ENCODE data around the gene SMYD1.

Gene SMYD1

DNA sequence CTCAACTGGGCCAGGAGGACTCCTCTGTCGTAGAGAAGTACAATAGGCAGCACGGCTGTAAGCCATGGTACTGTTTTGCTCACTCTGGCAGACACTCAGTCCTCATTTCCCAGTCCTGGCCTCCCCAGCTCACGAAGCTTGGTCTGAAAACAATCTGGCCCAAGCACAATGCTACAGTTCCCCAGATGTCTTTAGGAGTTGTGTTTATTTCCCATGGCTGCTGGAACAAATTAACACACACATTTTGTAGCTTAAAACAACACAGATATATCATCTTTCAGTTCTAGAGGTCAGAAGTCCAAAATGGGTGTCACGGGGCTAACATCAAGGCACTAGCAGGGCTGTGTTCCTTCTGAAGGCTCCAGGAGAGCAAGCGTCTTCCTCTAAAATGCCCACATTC is 47.3 kb downstream of the SMYD1 start:
- Histone ChIP-seq H3K4me1 (ENCODE audit: control insufficient read depth, insufficient read depth, low read length) (no peaks in the 10 kb centered on the region), H3K9me3 (ENCODE audit: control insufficient read depth, insufficient read depth, low read length) (no peaks in the 10 kb centered on the region), H3K9ac (ENCODE audit: low read depth, low read length) (no peak overlapping the region), H3K36me3 (ENCODE audit: control insufficient read depth, insufficient read depth, low read length) (no peaks in the 10 kb centered on the region), H3K4me3 (ENCODE audit: low read depth, low read length) (no peak overlapping the region), H3K27me3 (ENCODE audit: control insufficient read depth, insufficient read depth, low read length) (no peaks in the 10 kb centered on the region)

DNA sequence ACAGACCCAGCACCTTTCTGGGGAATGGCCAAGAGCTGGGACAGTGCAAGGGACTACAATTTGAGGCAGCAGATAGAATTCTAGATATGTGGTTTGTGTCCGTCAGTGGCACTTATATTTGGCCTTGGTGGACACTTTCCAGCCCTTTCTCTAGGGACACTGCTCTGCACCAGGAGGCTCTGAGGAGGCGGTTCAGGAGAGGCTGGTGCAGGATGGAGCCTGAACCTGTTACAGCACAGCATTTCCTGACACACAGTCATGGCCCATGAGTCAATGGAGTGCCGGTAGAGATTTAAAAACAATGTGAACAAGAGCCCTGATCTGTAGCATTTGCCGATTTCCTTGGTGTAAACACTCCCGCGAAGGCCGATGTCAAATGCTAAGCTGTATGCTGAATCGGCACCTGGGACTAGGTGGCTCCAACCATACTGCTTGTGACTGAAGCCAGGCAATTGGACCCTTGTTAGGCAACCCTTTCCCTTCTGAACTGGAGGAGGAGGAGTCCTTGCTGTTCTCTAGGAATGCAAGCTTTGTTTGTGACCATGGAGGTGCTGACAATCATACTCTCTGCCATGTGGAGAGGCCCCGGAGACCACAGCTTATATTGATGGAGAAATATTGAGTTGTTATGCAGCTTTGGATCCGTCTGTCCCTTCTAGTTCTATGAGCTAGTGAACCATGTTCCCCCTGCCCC is 48.3 kb downstream of the SMYD1 start:
- Histone ChIP-seq H3K36me3 (ENCODE audit: control insufficient read depth, insufficient read depth, low read length) (no peaks in the 10 kb centered on the region), H3K9ac (ENCODE audit: low read depth, low read length) (no peak overlapping the region), H3K27me3 (ENCODE audit: control insufficient read depth, insufficient read depth, low read length) (no peaks in the 10 kb centered on the region), H3K9me3 (ENCODE audit: control insufficient read depth, insufficient read depth, low read length) (no peaks in the 10 kb centered on the region), H3K4me3 (ENCODE audit: low read depth, low read length) (no peak overlapping the region), H3K4me1 (ENCODE audit: control insufficient read depth, insufficient read depth, low read length) (no peaks in the 10 kb centered on the region)

DNA sequence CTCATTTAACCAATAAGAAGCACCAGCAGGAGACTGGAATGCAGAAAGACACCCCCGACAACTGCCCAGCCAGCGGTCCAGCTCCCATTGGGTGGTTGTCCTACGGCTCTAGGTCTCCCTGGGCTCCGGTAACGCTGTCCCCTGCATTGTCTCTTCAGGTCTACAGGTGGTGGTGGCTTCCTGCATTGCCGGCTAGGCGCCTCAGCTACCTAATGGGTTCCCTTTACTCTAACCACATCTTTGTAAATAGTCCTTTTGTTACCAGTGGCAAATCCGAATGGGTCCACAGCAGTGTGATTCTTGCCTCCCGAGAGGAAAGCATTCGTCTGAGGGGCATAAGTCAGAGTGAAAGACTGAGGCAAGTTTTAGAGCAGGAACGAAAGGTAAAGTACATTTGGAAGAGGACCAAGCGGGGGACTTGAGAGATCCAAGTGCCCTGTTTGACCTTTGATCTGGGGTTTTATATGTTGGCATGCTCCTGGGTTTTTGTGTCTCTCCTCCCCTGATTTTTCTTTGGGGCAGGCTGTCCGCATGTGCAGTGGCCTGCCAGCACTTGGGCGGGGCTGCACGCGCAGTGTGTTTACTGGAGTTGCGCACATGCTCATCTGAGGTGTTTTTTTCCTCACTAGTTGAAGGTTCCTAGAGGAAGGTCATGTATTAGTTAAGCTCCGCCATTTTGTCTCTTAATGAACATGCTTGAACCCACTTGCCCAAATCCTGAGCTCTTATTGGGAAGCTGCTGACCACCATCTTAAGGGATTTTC is 49.2 kb downstream of the SMYD1 start:
- no peaks in the 10 kb centered on the region for H3K27me3 ChIP-seq (ENCODE audit: control insufficient read depth, insufficient read depth, low read length)
- no peaks in the 10 kb centered on the region for H3K36me3 ChIP-seq (ENCODE audit: control insufficient read depth, insufficient read depth, low read length)
- H3K9me3 ChIP-seq (ENCODE audit: control insufficient read depth, insufficient read depth, low read length) = no peaks in the 10 kb centered on the region
- H3K4me3 ChIP-seq (ENCODE audit: low read depth, low read length) = no peak overlapping the region
- no peaks in the 10 kb centered on the region for H3K4me1 ChIP-seq (ENCODE audit: control insufficient read depth, insufficient read depth, low read length)
- H3K9ac ChIP-seq (ENCODE audit: low read depth, low read length) = no peak overlapping the region

GRCh38 chr2:88117973-88118372 is 50.3 kb downstream of the SMYD1 start:
- Histone ChIP-seq H3K4me3 (ENCODE audit: low read depth, low read length) (no peak overlapping the region), H3K27me3 (ENCODE audit: control insufficient read depth, insufficient read depth, low read length) (no peaks in the 10 kb centered on the region), H3K4me1 (ENCODE audit: control insufficient read depth, insufficient read depth, low read length) (no peaks in the 10 kb centered on the region), H3K36me3 (ENCODE audit: control insufficient read depth, insufficient read depth, low read length) (no peaks in the 10 kb centered on the region), H3K9ac (ENCODE audit: low read depth, low read length) (no peak overlapping the region), H3K9me3 (ENCODE audit: control insufficient read depth, insufficient read depth, low read length) (no peaks in the 10 kb centered on the region)

- H3K27me3 ChIP-seq (ENCODE audit: control insufficient read depth, insufficient read depth, low read length) = no peaks in the 10 kb centered on the region
- no peaks in the 10 kb centered on the region for H3K4me1 ChIP-seq (ENCODE audit: control insufficient read depth, insufficient read depth, low read length)
- H3K9ac ChIP-seq (ENCODE audit: low read depth, low read length) = no peak overlapping the region
- H3K9me3 ChIP-seq (ENCODE audit: control insufficient read depth, insufficient read depth, low read length) = no peaks in the 10 kb centered on the region
- no peak overlapping the region for H3K4me3 ChIP-seq (ENCODE audit: low read depth, low read length)
- no peaks in the 10 kb centered on the region for H3K36me3 ChIP-seq (ENCODE audit: control insufficient read depth, insufficient read depth, low read length)
Measured at GRCh38 chr2:88121678-88122077, 54.1 kb downstream of the SMYD1 start.

DNA sequence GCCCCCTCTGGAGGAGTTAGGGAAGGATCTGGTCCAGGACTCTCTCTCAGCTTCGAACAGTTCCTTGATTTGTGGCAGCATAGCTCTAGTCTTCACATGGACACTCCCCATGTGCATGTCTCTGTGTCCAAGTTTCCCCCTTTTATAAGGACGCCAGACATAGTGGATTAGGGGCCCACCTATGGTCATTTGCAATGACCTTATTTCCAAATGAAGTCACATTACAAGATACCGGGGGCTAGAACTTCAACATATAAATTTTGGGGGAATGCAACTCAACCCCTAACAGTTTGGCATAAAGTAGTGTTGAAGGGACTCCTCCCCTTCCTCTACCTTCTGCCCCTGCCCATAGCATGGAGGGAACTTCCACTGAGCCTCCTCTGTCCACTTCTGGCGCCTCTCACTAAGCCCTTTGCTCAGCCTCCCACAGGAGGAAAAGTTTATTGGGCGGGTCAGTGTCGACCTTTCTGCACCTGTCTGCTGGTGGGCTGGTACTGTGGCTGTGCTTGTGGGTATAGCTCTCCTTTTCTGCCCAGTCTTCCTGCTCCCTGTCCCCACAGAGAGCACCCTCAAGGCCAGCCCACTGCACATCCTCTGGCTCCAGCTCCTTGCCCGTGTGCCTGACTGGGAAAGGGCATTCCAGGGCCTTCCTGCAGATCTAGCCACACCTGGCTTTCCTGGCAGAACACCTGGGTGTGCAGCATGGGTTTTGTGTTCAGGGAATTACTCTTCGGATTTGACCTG is 54.7 kb downstream of the SMYD1 start:
- Histone ChIP-seq H3K27me3 (ENCODE audit: control insufficient read depth, insufficient read depth, low read length) (no peaks in the 10 kb centered on the region), H3K36me3 (ENCODE audit: control insufficient read depth, insufficient read depth, low read length) (no peaks in the 10 kb centered on the region), H3K9me3 (ENCODE audit: control insufficient read depth, insufficient read depth, low read length) (no peaks in the 10 kb centered on the region), H3K9ac (ENCODE audit: low read depth, low read length) (no peak overlapping the region), H3K4me1 (ENCODE audit: control insufficient read depth, insufficient read depth, low read length) (no peaks in the 10 kb centered on the region), H3K4me3 (ENCODE audit: low read depth, low read length) (no peak overlapping the region)

- H3K27me3 ChIP-seq (ENCODE audit: control insufficient read depth, insufficient read depth, low read length) = no peaks in the 10 kb centered on the region
- no peaks in the 10 kb centered on the region for H3K4me1 ChIP-seq (ENCODE audit: control insufficient read depth, insufficient read depth, low read length)
- no peaks in the 10 kb centered on the region for H3K36me3 ChIP-seq (ENCODE audit: control insufficient read depth, insufficient read depth, low read length)
- no peak overlapping the region for H3K9ac ChIP-seq (ENCODE audit: low read depth, low read length)
- H3K9me3 ChIP-seq (ENCODE audit: control insufficient read depth, insufficient read depth, low read length) = no peaks in the 10 kb centered on the region
- H3K4me3 ChIP-seq (ENCODE audit: low read depth, low read length) = no peak overlapping the region
Measured at GRCh38 chr2:88123164-88123974, 55.7 kb downstream of the SMYD1 start.

DNA sequence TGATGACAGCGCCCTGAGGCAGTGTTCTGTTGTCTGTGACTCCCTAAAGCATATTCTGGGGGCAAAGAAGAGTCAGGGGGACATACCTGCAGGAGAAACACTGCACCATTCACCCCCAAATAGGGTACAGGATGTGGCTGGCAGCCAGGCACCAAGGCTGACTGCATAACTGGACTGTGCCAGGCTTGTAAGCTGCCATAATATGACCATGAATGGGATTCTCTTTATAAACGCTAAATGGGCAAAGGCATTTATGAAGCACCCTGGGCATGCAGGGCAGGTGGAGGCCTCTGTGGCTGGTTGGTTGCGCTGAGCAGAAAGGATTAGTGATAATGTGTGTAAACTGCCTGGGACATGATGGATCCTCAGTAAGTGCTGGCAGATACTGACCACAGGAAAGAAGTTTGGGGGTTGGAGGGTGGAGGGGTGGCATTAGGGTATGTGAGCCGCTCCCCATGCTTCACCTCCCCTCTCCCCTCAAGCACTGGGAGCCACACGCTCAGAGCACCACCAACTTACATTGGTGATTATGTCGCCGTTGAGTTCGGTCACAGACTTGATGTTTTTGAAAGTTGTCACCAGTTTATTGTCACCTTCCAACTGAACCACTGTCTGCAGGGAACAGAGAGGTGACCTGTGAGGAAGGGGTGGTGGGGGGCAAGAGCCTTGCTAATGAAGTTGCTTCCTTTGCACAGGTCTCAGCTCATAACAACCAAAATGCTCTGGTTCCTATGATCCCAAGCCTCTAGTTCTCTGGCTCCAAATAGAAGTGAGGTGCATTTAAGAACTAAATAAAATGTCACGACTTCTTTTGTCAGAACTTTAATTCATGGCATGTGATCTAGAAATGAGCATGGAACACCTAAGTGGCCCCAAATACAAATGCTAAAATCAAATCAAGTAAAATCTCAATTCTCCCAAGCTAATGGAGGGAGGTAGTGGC is 56.6 kb downstream of the SMYD1 start:
- Histone ChIP-seq H3K4me1 (ENCODE audit: control insufficient read depth, insufficient read depth, low read length) (no peaks in the 10 kb centered on the region), H3K9ac (ENCODE audit: low read depth, low read length) (no peak overlapping the region), H3K27me3 (ENCODE audit: control insufficient read depth, insufficient read depth, low read length) (no peaks in the 10 kb centered on the region), H3K4me3 (ENCODE audit: low read depth, low read length) (no peak overlapping the region), H3K9me3 (ENCODE audit: control insufficient read depth, insufficient read depth, low read length) (no peaks in the 10 kb centered on the region), H3K36me3 (ENCODE audit: control insufficient read depth, insufficient read depth, low read length) (no peaks in the 10 kb centered on the region)

GRCh38 chr2:88125344-88125923 is 57.8 kb downstream of the SMYD1 start:
- no peaks in the 10 kb centered on the region for H3K36me3 ChIP-seq (ENCODE audit: control insufficient read depth, insufficient read depth, low read length)
- H3K9me3 ChIP-seq (ENCODE audit: control insufficient read depth, insufficient read depth, low read length) = no peaks in the 10 kb centered on the region
- no peak overlapping the region for H3K4me3 ChIP-seq (ENCODE audit: low read depth, low read length)
- no peak overlapping the region for H3K9ac ChIP-seq (ENCODE audit: low read depth, low read length)
- no peaks in the 10 kb centered on the region for H3K27me3 ChIP-seq (ENCODE audit: control insufficient read depth, insufficient read depth, low read length)
- no peaks in the 10 kb centered on the region for H3K4me1 ChIP-seq (ENCODE audit: control insufficient read depth, insufficient read depth, low read length)

DNA sequence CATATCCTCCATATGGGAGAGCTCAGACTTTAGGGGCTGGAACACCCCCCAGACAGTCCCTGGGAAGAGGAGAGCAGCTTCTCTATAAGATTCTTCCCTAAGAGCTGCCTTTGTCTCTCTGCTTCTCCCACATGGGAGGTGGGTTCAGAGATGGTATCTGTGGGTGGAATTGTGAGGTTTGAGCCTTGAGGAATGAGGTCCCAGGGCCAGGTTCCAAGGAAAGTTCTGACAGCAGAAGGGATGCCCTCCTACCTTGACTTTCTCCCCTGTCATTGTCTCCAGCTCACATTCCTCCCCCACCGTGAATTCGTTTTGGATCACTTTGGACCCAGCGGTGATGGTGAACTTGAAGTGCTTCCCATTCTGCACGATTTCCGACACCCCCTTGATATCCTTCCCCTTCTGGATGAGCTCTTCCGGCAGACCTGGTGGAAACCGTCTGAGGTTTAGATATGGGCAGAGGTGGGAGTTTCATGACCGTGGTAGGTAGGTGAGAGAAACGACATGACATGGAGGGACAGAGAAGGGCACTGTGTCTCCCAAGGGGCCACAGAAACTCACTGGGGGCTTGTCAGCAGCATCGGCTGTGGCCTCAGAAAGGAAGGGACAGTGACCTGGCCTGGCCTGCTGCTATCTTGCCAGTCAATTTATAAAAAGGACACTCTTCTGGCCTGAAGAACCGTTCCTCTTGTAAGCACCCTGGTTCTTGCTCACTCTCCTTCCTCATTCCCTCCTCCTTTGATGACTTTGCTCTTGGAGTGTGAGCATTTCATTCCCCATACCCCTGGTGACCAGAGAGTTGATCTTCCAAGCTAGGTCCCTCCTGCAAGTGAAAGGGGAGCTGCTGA is 58.5 kb downstream of the SMYD1 start:
- Histone ChIP-seq H3K9me3 (ENCODE audit: control insufficient read depth, insufficient read depth, low read length) (no peaks in the 10 kb centered on the region), H3K4me1 (ENCODE audit: control insufficient read depth, insufficient read depth, low read length) (no peaks in the 10 kb centered on the region), H3K9ac (ENCODE audit: low read depth, low read length) (no peak overlapping the region), H3K36me3 (ENCODE audit: control insufficient read depth, insufficient read depth, low read length) (no peaks in the 10 kb centered on the region), H3K4me3 (ENCODE audit: low read depth, low read length) (no peak overlapping the region), H3K27me3 (ENCODE audit: control insufficient read depth, insufficient read depth, low read length) (no peaks in the 10 kb centered on the region)
